Adipocyte (in vitro differentiated cells): Measurements from ENCODE around the gene PPFIA2.
A peak's percentile ranks its signal among the peaks of the same experiment; 100 is the strongest.
"Not testable (repeated sequence)": the region's sequence is repeated elsewhere in the genome, so short reads cannot be mapped to it uniquely, and the experiment has no call there.

Experiments
- DNase-seq: peaks from one replicate; pipeline ENCODE4 v3.0.0-alpha.2; 2015; ENCODE audit warnings: low read depth
- H3K27me3 ChIP-seq: replicated peaks from 2 replicates; pipeline ENCODE4 v1.7.0; 2013; ENCODE audit warnings: mild to moderate bottlenecking, low read length, moderate library complexity; ENCODE audit not compliant: control insufficient read depth, insufficient read depth
- H3K36me3 ChIP-seq: 2 replicates; pipeline ENCODE4 v1.7.0; 2013; ENCODE audit warnings: low read length, mild to moderate bottlenecking, moderate library complexity; ENCODE audit not compliant: control insufficient read depth, insufficient read depth, severe bottlenecking
- H3K4me1 ChIP-seq: 2 replicates; pipeline ENCODE4 v1.7.0; 2013; ENCODE audit warnings: mild to moderate bottlenecking, low read length, moderate library complexity; ENCODE audit not compliant: control insufficient read depth, insufficient read depth
- H3K4me3 ChIP-seq: 2 replicates; pipeline ENCODE4 v1.7.0; 2013; ENCODE audit warnings: mild to moderate bottlenecking, low read length, moderate library complexity
- H3K9ac ChIP-seq: 2 replicates; pipeline ENCODE4 v1.7.0; 2013; ENCODE audit warnings: mild to moderate bottlenecking, low read length, moderate library complexity
- H3K9me3 ChIP-seq: 2 replicates; pipeline ENCODE4 v1.7.0; 2013; ENCODE audit warnings: mild to moderate bottlenecking, low read length, moderate library complexity; ENCODE audit not compliant: control insufficient read depth

PPFIA2 gene

DNA sequence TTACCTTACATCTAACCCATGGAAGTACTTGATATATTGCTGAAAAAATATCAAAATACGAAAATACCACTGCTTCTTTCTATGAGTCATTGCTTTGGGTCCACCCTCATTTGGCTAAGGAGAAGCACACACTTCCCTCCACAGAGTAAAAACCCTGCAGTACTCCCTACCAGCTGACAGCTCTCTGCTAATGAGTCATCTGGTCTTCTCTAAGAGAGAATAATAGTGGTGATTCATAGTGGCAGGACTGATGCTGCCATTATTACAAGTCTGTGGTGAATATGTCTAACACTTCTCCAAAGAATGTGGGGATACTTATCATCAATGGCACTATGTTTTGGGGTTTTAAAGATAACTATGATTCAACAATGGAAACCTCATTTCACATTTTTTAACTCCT lies 90.7 kb downstream of the PPFIA2 start:
- H3K9me3 ChIP-seq: no peaks in the 10 kb centered on the region
- H3K36me3 ChIP-seq: no peaks in the 10 kb centered on the region
- peak; percentile 54 for DNase-seq
- no peak overlapping the region for H3K9ac ChIP-seq
- H3K27me3 ChIP-seq: no peaks in the 10 kb centered on the region
- H3K4me1 ChIP-seq: peaks cover 6% of the 10 kb centered on the region
- H3K4me3 ChIP-seq: no peak overlapping the region

DNA sequence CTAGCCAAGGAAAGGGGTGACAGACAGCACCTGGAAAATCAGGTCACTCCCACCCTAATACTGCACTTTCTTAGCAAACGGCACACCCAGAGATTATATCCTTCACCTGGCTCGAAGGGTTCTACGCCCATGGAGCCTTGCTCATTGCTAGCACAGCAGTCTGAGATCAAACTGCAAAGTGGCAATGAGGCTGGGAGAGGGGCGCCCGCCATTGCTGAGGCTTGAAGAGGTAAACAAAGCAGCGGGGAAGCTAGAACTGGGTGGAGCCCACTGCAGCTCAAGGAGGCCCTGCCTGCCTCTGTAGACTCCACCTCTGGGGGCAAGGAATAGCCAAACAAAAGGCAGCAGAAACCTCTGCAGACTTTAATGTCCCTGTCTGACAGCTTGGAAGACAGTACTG lies 99.8 kb downstream of the PPFIA2 start:
- H3K4me1 ChIP-seq, H3K9me3 ChIP-seq, H3K36me3 ChIP-seq, H3K4me3 ChIP-seq, DNase-seq, H3K27me3 ChIP-seq, H3K9ac ChIP-seq: not testable (repeated sequence)

DNA sequence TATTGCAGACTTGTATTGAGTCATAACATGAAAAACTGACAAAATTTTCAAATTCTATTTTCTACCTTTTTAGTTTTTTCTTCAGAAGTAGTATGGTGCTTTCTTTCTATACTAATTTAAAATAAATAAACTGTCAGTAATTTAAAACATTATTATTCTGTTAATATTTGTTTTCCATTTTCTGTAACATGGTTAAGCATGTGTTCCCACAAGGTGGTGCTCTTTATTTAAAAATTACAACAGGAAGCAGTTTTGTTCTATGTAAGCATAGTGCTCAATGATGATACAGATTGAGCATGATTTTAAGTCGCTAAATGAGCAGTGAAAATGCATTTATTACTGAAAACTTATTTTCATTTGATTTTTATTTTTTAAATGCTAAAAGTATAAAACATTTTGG lies 114.6 kb downstream of the PPFIA2 start:
- Histone ChIP-seq H3K9me3 (no peaks in the 10 kb centered on the region), H3K4me3 (no peak overlapping the region), H3K4me1 (no peaks in the 10 kb centered on the region), H3K27me3 (no peaks in the 10 kb centered on the region), H3K36me3 (no peaks in the 10 kb centered on the region), H3K9ac (no peak overlapping the region)
- DNase-seq: peak; percentile 83

DNA sequence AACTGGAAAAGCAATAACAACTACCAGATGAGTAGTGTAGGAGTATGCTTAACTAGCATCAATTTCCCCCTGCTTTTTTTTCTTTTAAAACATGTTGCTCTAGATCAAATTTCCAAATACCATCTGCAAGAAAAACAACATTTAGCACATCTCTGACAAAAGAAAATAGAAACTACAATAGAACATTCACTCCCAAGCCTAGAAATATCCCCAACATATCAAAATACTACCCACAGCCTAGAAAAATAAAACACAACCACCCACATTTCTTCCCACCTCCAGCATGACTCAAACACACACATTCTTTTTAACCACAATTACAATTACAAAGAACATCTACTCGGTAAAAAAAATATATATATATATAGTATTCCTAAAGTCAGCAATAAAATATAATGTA lies 120.0 kb downstream of the PPFIA2 start:
- Histone ChIP-seq H3K27me3 (no peaks in the 10 kb centered on the region), H3K4me3 (no peak overlapping the region), H3K36me3 (no peaks in the 10 kb centered on the region), H3K4me1 (no peaks in the 10 kb centered on the region), H3K9me3 (no peaks in the 10 kb centered on the region), H3K9ac (no peak overlapping the region)
- DNase-seq: peak; percentile 26

DNA sequence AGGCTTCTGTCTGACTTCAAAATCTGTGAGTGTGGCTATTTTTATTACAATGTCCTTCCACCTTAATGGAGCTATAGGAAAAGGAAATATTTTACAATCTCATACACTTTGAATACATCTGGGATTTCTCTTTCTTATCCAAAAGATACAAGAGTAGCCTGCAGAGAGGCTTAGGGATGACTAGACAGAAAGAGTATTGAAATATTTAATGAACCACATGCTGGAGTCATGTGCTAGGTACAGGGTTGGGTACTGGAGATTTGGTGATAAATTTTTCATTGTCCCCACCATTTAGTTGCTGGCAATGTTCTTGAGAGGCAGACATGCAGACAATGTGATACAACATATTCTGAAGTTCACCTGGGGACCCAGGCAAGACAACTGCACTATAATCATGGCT lies 126.0 kb downstream of the PPFIA2 start:
- no peaks in the 10 kb centered on the region for H3K4me1 ChIP-seq
- DNase-seq: no peak
- no peaks in the 10 kb centered on the region for H3K36me3 ChIP-seq
- H3K9ac ChIP-seq: no peak overlapping the region
- no peak overlapping the region for H3K4me3 ChIP-seq
- H3K27me3 ChIP-seq: no peaks in the 10 kb centered on the region
- H3K9me3 ChIP-seq: no peaks in the 10 kb centered on the region

DNA sequence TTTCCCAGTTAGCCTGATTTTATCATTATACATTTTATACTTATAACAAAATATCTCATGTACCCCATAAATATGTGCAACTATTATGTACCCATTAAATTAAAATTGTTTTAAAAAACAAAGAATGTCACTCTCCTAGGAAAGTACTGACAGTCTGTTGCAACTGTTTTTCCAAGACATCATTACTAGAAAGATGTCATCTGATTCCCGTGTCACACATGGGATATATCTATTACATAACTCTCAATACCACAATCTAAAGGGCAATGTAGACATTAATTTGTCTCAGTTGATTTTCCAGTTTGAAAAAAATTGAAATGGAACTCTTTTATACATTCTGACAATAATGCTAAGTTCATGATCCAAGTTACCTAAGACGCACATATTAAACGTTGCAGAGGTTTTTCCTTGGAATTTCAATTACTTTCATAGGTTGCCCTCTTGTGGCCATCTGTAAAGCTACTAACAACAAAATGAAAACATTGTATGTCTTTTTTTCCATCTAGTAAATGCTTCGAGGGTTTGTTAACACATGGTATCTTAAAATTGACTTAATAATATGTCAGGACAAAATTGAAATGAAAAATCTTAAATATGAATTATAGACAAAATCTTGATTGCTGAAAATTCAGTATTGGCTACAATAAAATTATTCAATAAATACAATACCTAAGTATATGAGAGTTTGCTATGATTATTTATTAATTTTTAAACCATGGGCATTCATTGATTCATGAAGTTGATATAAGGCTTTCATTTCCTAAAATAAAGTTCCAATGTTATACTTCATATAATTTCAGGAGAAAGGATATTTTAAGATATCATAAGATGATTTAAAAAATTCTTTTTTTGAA lies 131.6 kb downstream of the PPFIA2 start:
- peak overlapping the region; percentile 29 for H3K4me3 ChIP-seq
- H3K36me3 ChIP-seq: no peaks in the 10 kb centered on the region
- no peak overlapping the region for H3K9ac ChIP-seq
- no peaks in the 10 kb centered on the region for H3K9me3 ChIP-seq
- no peaks in the 10 kb centered on the region for H3K27me3 ChIP-seq
- H3K4me1 ChIP-seq: no peaks in the 10 kb centered on the region
- DNase-seq: peak; percentile 83

DNA sequence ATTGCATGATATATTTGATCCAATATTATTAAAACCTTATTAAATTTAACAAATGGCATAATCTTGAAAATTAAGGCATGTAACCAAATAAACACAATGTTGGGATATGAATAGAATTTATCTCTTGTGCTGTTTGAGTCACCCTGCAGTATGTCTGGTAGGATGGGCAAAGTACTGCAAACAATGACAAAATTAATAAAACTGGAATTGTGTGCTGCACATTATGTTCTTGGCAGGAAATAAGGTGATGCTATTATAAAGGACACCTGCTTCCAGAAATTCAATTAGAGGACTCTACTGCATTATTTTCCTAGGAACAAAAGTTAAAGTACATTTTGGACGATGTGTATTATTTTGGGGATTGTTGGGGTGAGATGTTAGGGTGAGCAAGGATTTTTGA lies 132.7 kb downstream of the PPFIA2 start:
- no peak for DNase-seq
- Histone ChIP-seq H3K9ac (no peak overlapping the region), H3K4me3 (no peak overlapping the region), H3K4me1 (no peaks in the 10 kb centered on the region), H3K9me3 (no peaks in the 10 kb centered on the region), H3K27me3 (no peaks in the 10 kb centered on the region), H3K36me3 (no peaks in the 10 kb centered on the region)

DNA sequence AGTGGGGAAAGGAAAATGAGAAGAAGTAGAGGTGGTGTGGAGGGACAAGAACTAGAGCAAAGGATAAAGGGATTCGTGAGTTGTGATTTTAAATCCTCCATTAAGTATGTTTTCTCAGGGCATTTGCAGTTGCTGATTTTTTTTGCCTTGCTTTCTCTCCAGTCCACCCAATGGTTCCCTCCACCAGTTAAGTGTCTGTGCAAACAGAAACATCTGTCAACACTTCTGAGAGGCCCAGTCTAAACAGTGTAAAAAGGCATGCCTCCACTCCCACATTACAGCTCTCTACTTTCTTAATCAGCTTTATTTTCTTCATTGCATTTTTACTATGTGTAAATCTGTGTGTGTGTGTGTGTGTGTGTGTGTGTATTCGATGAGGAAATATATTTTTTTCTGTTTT lies 141.2 kb downstream of the PPFIA2 start:
- no peaks in the 10 kb centered on the region for H3K4me1 ChIP-seq
- no peaks in the 10 kb centered on the region for H3K27me3 ChIP-seq
- H3K9me3 ChIP-seq: no peaks in the 10 kb centered on the region
- H3K4me3 ChIP-seq: no peak overlapping the region
- no peak overlapping the region for H3K9ac ChIP-seq
- H3K36me3 ChIP-seq: no peaks in the 10 kb centered on the region
- DNase-seq: no peak

DNA sequence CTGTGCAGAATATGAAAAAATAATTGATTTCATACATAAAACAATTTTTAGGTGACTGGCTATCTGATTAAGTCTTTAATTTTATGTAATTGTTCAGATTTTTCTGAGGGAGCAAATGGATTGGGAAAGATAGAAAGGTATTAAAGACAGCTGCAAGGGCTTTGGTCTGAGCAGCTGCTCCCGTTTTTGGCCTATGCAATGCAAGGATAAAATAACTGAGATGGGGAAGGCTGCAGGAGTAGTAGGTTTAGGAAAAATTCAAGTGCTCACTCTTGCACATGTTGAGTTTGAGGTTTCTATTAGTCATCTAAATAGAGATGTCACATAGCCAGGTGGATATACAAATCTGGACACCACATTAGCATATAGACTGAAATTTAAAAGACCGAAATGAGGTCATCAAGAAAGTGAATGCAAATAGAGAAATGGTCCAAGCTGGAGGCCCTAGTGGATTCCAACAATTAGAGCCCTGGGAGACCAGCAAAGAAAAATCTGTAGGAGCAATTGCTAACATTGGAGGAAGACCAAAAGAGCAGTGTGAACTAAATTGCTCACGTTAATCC lies 144.0 kb downstream of the PPFIA2 start:
- H3K36me3 ChIP-seq: no peaks in the 10 kb centered on the region
- H3K4me1 ChIP-seq: no peaks in the 10 kb centered on the region
- DNase-seq: no peak
- H3K4me3 ChIP-seq: no peak overlapping the region
- no peak overlapping the region for H3K9ac ChIP-seq
- no peaks in the 10 kb centered on the region for H3K27me3 ChIP-seq
- no peaks in the 10 kb centered on the region for H3K9me3 ChIP-seq

DNA sequence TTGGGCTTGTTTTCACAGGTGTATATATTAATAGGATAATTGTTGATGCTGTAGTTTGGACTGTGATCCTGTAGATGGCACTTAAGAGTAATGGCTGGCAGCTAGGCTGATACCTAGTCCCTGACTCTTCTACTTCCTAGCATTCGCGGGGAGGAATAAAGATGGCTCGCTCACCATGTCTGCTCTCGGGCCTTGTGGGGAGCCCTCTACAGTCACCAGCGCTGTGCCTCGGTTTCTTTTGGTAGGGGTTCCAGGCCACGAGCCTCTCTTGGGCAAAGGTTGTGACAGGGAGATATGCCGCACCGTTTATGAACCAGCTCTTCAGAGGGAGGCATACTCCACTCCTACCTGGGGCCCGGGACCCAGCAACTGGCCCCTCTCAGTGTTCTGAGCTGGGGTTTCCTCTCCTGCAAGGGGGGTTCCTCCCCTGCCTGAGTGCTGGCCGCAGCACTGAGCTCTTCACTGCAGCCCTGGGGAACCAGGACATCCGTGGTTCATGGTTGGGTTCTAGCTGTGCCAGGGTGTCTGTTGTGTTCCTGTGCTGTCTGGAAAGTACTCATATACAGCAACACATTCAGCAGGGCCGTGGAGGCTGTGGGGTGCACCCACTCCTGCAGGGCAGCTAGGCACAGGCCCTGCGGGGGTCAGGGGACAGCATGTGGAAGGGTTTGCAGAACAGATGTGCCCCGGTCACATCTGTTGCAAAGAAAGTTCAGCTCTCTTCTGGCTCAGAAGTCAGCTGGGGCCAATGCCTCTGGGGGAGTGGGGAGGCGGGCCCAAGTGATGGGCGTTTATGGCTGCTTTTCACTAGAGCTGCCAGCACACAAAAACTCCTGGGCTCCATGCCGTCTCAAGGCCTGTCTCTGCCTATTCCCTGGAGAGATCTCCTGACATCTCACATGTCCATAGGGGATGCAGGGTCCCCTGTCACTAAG lies 147.9 kb downstream of the PPFIA2 start:
- Histone ChIP-seq H3K9ac (no peak overlapping the region), H3K4me1 (no peaks in the 10 kb centered on the region), H3K36me3 (no peaks in the 10 kb centered on the region), H3K27me3 (no peaks in the 10 kb centered on the region), H3K9me3 (no peaks in the 10 kb centered on the region), H3K4me3 (no peak overlapping the region)
- DNase-seq: peak; percentile 6

DNA sequence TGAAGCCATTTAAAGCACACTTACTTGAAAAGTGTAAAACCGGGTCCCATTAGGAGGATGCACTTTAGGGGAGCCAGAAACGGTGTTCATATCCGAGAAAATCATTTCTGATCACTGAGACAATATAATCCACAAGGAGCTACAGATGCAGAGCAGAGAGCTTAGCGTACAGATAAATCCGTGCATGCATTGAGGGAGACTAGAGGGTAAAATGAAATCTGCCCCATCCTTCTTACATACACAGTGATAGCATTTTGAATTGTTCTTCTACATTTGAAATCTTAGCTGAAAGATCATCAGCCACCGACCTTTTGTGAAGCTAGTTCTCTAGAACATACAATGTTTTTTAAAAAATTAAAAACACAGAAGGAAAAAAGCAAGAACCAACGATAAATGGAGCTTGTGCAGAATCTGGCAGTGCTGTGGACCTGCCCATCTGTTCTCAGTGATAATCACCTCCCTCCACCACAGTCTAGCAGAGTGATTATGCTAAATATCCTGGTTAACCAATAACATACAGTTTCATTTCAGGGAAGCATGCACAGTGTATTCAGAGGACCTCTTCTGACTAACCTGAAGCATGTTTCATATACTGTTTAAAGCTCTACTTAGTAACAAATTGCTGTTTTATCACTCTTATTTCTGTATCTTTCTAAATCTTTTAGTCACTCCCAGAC lies 161.1 kb downstream of the PPFIA2 start:
- Histone ChIP-seq H3K4me1 (no peaks in the 10 kb centered on the region), H3K4me3 (no peak overlapping the region), H3K27me3 (no peaks in the 10 kb centered on the region), H3K9ac (no peak overlapping the region), H3K36me3 (no peaks in the 10 kb centered on the region), H3K9me3 (no peaks in the 10 kb centered on the region)
- DNase-seq: peak; percentile 4
